ENCODE data around the gene S100A6. TPM values are rescaled to one million over a fixed set of nuclear protein-coding genes. Genes with fewer than 3 reads are reported as not detected.

The S100A6 gene
- total RNA-seq = 908 and 1,133 TPM in 2 replicates

GRCh38 chr1:153535242-153536011 lies at the start of gene S100A6:
TSS of gene S100A6 (minus strand) at chr1:153535991. CDS start at chr1:153535339, 652 bp downstream.

GRCh38 chr1:153565529-153566374 lies 30.0 kb upstream of the S100A6 start, which contains the start of gene S100A2:
TSS of gene S100A2 (minus strand) at chr1:153565844. CDS start at chr1:153563877, 1,967 bp downstream.

GRCh38 chr1:153548722-153549688 lies 13.2 kb upstream of the S100A6 start, which contains the start of gene S100A3:
TSS of gene S100A3 (minus strand) at chr1:153549258. CDS start at chr1:153548485, 773 bp downstream.

GRCh38 chr1:153545067-153546055 lies 9.6 kb upstream of the S100A6 start, which contains the start of gene S100A4:
TSS of gene S100A4 (minus strand) at chr1:153545806. CDS start at chr1:153544794, 1,012 bp downstream.

GRCh38 chr1:153540394-153541361 lies 4.9 kb upstream of the S100A6 start, which contains the start of gene S100A5:
TSS of gene S100A5 (minus strand) at chr1:153540934. CDS start at chr1:153540191, 743 bp downstream.

Other genes starting within 250 kb of the S100A6 start
- not detected in 2 replicates for gene PGLYRP3, start 223.0 kb downstream of the S100A6 start, total RNA-seq
- gene PGLYRP4, start 187.2 kb downstream of the S100A6 start, total RNA-seq = not detected in 2 replicates
- gene S100A9, start 178.1 kb downstream of the S100A6 start, total RNA-seq = not detected in 2 replicates
- not detected in 2 replicates for gene S100A12, start 160.4 kb downstream of the S100A6 start, total RNA-seq
- gene S100A8, start 144.9 kb downstream of the S100A6 start, total RNA-seq = not detected in 2 replicates
- gene S100A7A, start 119.5 kb downstream of the S100A6 start, total RNA-seq = not detected in 2 replicates
- not detected in 2 replicates for gene S100A7, start 75.3 kb downstream of the S100A6 start, total RNA-seq
- not detected in 2 replicates for gene S100A5, start 4.9 kb upstream of the S100A6 start, total RNA-seq
- gene S100A4, start 9.8 kb upstream of the S100A6 start, total RNA-seq = 2.8 and 5.5 TPM in 2 replicates
- gene S100A3, start 13.3 kb upstream of the S100A6 start, total RNA-seq = 9.7 and 12.4 TPM in 2 replicates
- 1.5 and 2.0 TPM in 2 replicates for gene S100A2, start 29.9 kb upstream of the S100A6 start, total RNA-seq
- gene S100A16, start 77.1 kb upstream of the S100A6 start, total RNA-seq = 728 and 751 TPM in 2 replicates
- gene S100A14, start 80.3 kb upstream of the S100A6 start, total RNA-seq = not detected in 2 replicates
- gene S100A13, start 91.5 kb upstream of the S100A6 start, total RNA-seq = 144 and 167 TPM in 2 replicates
- gene S100A1, start 92.4 kb upstream of the S100A6 start, total RNA-seq = not detected in 2 replicates
- 37.8 and 48.0 TPM in 2 replicates for gene CHTOP, start 98.1 kb upstream of the S100A6 start, total RNA-seq
- gene SNAPIN, start 122.7 kb upstream of the S100A6 start, total RNA-seq = 57.5 and 62.2 TPM in 2 replicates
- gene ILF2, start 135.0 kb upstream of the S100A6 start, total RNA-seq = 283 and 310 TPM in 2 replicates
- 14.5 and 15.3 TPM in 2 replicates for gene NPR1, start 142.7 kb upstream of the S100A6 start, total RNA-seq
- gene INTS3, start 192.1 kb upstream of the S100A6 start, total RNA-seq = 17.8 and 23.6 TPM in 2 replicates
- 15.5 and 18.5 TPM in 2 replicates for gene SLC27A3, start 239.4 kb upstream of the S100A6 start, total RNA-seq